HCT116 (cell line): ENCODE results near the gene TCF20.

Experiments used
- EZH2 ChIP-seq: fragments of 200-600 bp; sonication (generic); IDR thresholded peaks from 2 replicates; pipeline ENCODE4 v1.6.1; 2017; ENCODE audit warnings: antibody characterized with exemption, mixed run types
- FOSL1 ChIP-seq: IDR thresholded peaks from 2 replicates; pipeline ENCODE4 v1.6.1; 2012; ENCODE audit warnings: low read depth
- POLR2A ChIP-seq: IDR thresholded peaks from 2 replicates; pipeline ENCODE4 v1.7.0; 2011; ENCODE audit warnings: borderline replicate concordance; ENCODE audit not compliant: insufficient read depth, insufficient read length; ENCODE audit errors: extremely low read depth
- POLR2AphosphoS5 ChIP-seq: IDR thresholded peaks from 2 replicates; pipeline ENCODE4 v1.6.1; 2011; ENCODE audit warnings: mild to moderate bottlenecking, low read depth, low read length, moderate library complexity
- SP1 ChIP-seq: IDR thresholded peaks from 2 replicates; pipeline ENCODE4 v1.6.1; 2012; ENCODE audit warnings: low read depth
- SRF ChIP-seq: IDR thresholded peaks from 2 replicates; pipeline ENCODE4 v1.6.1; 2012; ENCODE audit warnings: low read depth
- TCF7L2 ChIP-seq: IDR thresholded peaks from 2 replicates; pipeline ENCODE4 v1.7.0; 2011; ENCODE audit warnings: borderline replicate concordance, inconsistent platforms; ENCODE audit not compliant: insufficient read depth, insufficient read length; ENCODE audit errors: extremely low read depth
- YY1 ChIP-seq: IDR thresholded peaks from 2 replicates; pipeline ENCODE4 v1.6.1; 2011; ENCODE audit warnings: low read length, low read depth, moderate library complexity, mild to moderate bottlenecking; ENCODE audit not compliant: insufficient replicate concordance; ENCODE audit errors: extremely low read depth
- ZFX ChIP-seq: fragments of 450-650 bp; IDR thresholded peaks from 2 replicates; pipeline ENCODE4 v1.6.1; 2017
- ZNF274 ChIP-seq: fragments of 200-500 bp; sonication (Bioruptor generic); IDR thresholded peaks from 2 replicates; pipeline ENCODE4 v1.6.1; 2014; ENCODE audit warnings: mild to moderate bottlenecking, low read depth, low read length, inconsistent platforms
- TF ChIP-seq, protein P1 (sequence below), 3 experiments: fragments of 200-600 bp in 1 of 3; sonication (generic) in 1 of 3; IDR thresholded peaks in 2 of 3; conservative IDR thresholded peaks in 1 of 3; 2 replicates each; pipeline ENCODE4 v1.5.1; 2012 to 2017; ENCODE audit warnings: low read depth in 2 of 3, low read length in 2 of 3, antibody characterized with exemption in 1 of 3, borderline replicate concordance in 1 of 3, control low read depth in 1 of 3, mild to moderate bottlenecking in 1 of 3, mixed read lengths in 1 of 3, mixed run types in 1 of 3, moderate library complexity in 1 of 3; ENCODE audit not compliant: insufficient read depth in 1 of 3
- TF ChIP-seq, protein P2 (sequence below): IDR thresholded peaks from 2 replicates; pipeline ENCODE4 v1.6.1; 2012
- TF ChIP-seq, protein P3 (sequence below): IDR thresholded peaks from 2 replicates; pipeline ENCODE4 v1.6.1; 2012

DNA sequence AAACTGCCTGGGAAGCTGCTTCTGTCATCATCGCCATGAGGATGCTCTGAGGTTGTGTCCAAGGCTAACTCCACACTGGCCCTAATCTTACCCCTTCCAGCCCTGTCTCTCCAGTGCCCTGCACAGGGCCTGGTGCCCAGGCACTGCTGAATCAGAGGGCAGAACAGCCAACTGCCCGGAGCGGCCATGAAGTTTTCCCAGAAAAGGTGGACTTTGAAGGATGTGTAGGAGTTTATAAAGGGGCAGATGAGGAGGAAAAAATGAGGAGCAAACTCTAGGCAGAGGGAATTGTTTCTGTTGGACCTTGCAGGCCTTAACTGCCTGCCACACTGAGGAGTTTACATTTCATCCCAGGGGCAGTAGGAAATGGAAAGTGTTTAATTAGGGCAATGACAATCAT, 39.4 kb upstream of the TCF20 start:
- TF ChIP-seq, protein P1, sequence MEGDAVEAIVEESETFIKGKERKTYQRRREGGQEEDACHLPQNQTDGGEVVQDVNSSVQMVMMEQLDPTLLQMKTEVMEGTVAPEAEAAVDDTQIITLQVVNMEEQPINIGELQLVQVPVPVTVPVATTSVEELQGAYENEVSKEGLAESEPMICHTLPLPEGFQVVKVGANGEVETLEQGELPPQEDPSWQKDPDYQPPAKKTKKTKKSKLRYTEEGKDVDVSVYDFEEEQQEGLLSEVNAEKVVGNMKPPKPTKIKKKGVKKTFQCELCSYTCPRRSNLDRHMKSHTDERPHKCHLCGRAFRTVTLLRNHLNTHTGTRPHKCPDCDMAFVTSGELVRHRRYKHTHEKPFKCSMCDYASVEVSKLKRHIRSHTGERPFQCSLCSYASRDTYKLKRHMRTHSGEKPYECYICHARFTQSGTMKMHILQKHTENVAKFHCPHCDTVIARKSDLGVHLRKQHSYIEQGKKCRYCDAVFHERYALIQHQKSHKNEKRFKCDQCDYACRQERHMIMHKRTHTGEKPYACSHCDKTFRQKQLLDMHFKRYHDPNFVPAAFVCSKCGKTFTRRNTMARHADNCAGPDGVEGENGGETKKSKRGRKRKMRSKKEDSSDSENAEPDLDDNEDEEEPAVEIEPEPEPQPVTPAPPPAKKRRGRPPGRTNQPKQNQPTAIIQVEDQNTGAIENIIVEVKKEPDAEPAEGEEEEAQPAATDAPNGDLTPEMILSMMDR (IDR thresholded peaks at IDR 0.05 in 2 of 3, conservative IDR thresholded peaks at IDR 0.05 in 1 of 3; ENCODE audit: borderline replicate concordance in 1 of 3, insufficient read depth in 1 of 3, low read depth in 2 of 3, low read length in 2 of 3) = no peak
- TF ChIP-seq SRF = no peak
- TF ChIP-seq FOSL1 = no peak
- no peak for TF ChIP-seq POLR2A
- TF ChIP-seq EZH2 = no peak
- TF ChIP-seq, protein P2, sequence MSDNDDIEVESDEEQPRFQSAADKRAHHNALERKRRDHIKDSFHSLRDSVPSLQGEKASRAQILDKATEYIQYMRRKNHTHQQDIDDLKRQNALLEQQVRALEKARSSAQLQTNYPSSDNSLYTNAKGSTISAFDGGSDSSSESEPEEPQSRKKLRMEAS = no peak
- no peak for TF ChIP-seq POLR2AphosphoS5
- no peak for TF ChIP-seq ZFX
- no peak for TF ChIP-seq ZNF274
- TF ChIP-seq YY1 = no peak
- no peak for TF ChIP-seq SP1
- TF ChIP-seq, protein P3, sequence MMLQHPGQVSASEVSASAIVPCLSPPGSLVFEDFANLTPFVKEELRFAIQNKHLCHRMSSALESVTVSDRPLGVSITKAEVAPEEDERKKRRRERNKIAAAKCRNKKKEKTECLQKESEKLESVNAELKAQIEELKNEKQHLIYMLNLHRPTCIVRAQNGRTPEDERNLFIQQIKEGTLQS = no peak
- TF ChIP-seq TCF7L2 = no peak
